ENCODE measurements around the gene KLHL40. TPM values are rescaled to one million over a fixed set of nuclear protein-coding genes. Genes with fewer than 3 reads are reported as not detected.

KLHL40 gene
- total RNA-seq, 4 donors from 2014 or later, result not detected

DNA sequence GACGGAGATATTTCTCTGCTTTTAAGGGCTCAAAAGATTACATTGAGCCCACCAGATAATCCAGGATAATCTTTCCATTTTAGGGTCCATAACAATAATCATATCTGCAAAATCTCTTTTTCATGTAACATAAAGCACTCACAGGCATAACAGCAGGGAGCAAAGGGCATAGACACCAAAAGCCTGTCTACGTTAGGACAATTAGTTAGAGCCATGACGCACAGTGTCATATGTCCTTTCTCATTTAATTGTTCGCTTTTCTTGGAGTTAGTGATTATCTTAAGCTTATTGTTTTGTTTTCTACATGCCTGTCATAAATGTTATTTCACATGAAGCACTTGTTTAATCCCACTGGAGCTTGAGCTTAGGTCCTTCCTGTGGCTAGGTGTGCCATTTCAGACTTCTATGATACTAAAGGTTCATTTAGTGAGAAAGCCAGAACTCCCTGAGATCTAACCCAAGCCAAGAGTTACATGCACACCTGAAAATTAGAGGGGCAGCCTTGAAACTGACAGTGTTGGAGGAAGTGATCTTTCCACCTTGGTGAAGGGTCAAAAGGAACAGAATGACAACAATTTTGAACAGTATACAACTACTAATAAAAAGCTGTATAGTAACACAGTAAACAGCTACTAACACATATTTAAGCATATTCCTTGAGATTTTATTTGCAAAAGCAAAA, 29.0 kb downstream of the KLHL40 start:
- WGBS, result 88% methylated on average over 4 of the region's 4 CpGs

GRCh38 chr3:42717306-42717705, 32.0 kb downstream of the KLHL40 start:
- WGBS, result 88% methylated on average over 6 of the region's 6 CpGs
- TF ChIP-seq, protein P1, sequence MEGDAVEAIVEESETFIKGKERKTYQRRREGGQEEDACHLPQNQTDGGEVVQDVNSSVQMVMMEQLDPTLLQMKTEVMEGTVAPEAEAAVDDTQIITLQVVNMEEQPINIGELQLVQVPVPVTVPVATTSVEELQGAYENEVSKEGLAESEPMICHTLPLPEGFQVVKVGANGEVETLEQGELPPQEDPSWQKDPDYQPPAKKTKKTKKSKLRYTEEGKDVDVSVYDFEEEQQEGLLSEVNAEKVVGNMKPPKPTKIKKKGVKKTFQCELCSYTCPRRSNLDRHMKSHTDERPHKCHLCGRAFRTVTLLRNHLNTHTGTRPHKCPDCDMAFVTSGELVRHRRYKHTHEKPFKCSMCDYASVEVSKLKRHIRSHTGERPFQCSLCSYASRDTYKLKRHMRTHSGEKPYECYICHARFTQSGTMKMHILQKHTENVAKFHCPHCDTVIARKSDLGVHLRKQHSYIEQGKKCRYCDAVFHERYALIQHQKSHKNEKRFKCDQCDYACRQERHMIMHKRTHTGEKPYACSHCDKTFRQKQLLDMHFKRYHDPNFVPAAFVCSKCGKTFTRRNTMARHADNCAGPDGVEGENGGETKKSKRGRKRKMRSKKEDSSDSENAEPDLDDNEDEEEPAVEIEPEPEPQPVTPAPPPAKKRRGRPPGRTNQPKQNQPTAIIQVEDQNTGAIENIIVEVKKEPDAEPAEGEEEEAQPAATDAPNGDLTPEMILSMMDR (IDR thresholded peaks at IDR 0.05), result no peak
- TF ChIP-seq POLR2A (IDR thresholded peaks at IDR 0.05), result no peak
- TF ChIP-seq EP300 (IDR thresholded peaks at IDR 0.05), result no peak
- TF ChIP-seq POLR2AphosphoS5 (IDR thresholded peaks at IDR 0.05), result no peak

More for the DNA sequence above, 29.0 kb downstream of the KLHL40 start:
- Histone ChIP-seq H3K36me3 (no peaks in the 10 kb centered on the region), H3K27ac (no peak overlapping the region), H3K27me3 (peaks cover 3% of the 10 kb centered on the region), H3K4me3 (no peak overlapping the region), H3K4me1 (no peaks in the 10 kb centered on the region), H3K9me3 (no peaks in the 10 kb centered on the region)
- no peak for TF ChIP-seq POLR2A (IDR thresholded peaks at IDR 0.05)
- TF ChIP-seq POLR2AphosphoS5 (IDR thresholded peaks at IDR 0.05), result no peak
- TF ChIP-seq, protein P1 (IDR thresholded peaks at IDR 0.05), result no peak
- TF ChIP-seq EP300 (IDR thresholded peaks at IDR 0.05), result no peak
- no peak for DNase-seq (ENCODE audit: low spot score in 2 of 2)

DNA sequence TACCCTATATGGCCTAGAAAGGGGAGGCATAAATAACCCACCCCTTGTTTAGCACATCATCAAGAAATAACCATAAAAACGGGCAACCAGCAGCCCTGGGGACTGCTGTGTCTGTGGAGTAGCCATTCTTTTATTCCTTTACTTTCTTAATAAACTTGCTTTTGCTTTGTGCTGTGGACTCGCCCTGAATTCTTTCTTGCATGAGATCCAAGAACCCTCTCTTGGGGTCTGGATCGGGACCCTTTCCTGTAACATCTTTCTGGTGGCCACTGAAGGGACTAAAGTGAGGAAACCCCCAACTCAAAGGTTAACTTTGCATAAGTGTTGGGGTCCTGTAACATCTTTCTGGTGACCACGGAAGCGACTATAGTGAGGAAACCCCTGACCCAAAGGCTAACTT, 33.0 kb downstream of the KLHL40 start:
- no peaks in the 10 kb centered on the region for H3K27me3 ChIP-seq
- no peak for DNase-seq (ENCODE audit: low spot score in 2 of 2)
- no peaks in the 10 kb centered on the region for H3K9me3 ChIP-seq
- no peaks in the 10 kb centered on the region for H3K4me1 ChIP-seq
- no peak overlapping the region for H3K27ac ChIP-seq
- 92% methylated on average over 5 of the region's 5 CpGs for WGBS
- no peaks in the 10 kb centered on the region for H3K36me3 ChIP-seq
- TF ChIP-seq EP300 (IDR thresholded peaks at IDR 0.05) (no peak), POLR2AphosphoS5 (IDR thresholded peaks at IDR 0.05) (no peak), POLR2A (IDR thresholded peaks at IDR 0.05) (no peak)
- TF ChIP-seq, protein P1 (IDR thresholded peaks at IDR 0.05), result no peak
- H3K4me3 ChIP-seq, result no peak overlapping the region

More at GRCh38 chr3:42717306-42717705, 32.0 kb downstream of the KLHL40 start:
- no peak for DNase-seq (ENCODE audit: low spot score in 2 of 2)
- Histone ChIP-seq H3K4me1 (no peaks in the 10 kb centered on the region), H3K27ac (no peak overlapping the region), H3K9me3 (no peaks in the 10 kb centered on the region), H3K36me3 (no peaks in the 10 kb centered on the region), H3K4me3 (no peak overlapping the region), H3K27me3 (peaks cover 3% of the 10 kb centered on the region)

- WGBS, result 59% methylated on average over 6 of the region's 6 CpGs
- no peak for DNase-seq (ENCODE audit: low spot score in 2 of 2)
- Histone ChIP-seq H3K4me3 (no peak overlapping the region), H3K27ac (no peak overlapping the region), H3K4me1 (no peaks in the 10 kb centered on the region), H3K36me3 (no peaks in the 10 kb centered on the region), H3K27me3 (no peaks in the 10 kb centered on the region), H3K9me3 (no peaks in the 10 kb centered on the region)
- TF ChIP-seq POLR2A (IDR thresholded peaks at IDR 0.05) (no peak), EP300 (IDR thresholded peaks at IDR 0.05) (no peak), POLR2AphosphoS5 (IDR thresholded peaks at IDR 0.05) (no peak)
- TF ChIP-seq, protein P1 (IDR thresholded peaks at IDR 0.05), result no peak
Observed at GRCh38 chr3:42719002-42719401, 33.7 kb downstream of the KLHL40 start.

- WGBS, result 81% methylated on average over 4 of the region's 4 CpGs
- Histone ChIP-seq H3K36me3 (no peaks in the 10 kb centered on the region), H3K27ac (no peak overlapping the region), H3K9me3 (no peaks in the 10 kb centered on the region), H3K27me3 (no peaks in the 10 kb centered on the region), H3K4me1 (no peaks in the 10 kb centered on the region), H3K4me3 (no peak overlapping the region)
- no peak for TF ChIP-seq EP300 (IDR thresholded peaks at IDR 0.05)
- TF ChIP-seq, protein P1 (IDR thresholded peaks at IDR 0.05), result no peak
- no peak for TF ChIP-seq POLR2A (IDR thresholded peaks at IDR 0.05)
- TF ChIP-seq POLR2AphosphoS5 (IDR thresholded peaks at IDR 0.05), result no peak
- DNase-seq (ENCODE audit: low spot score in 2 of 2), result no peak
Observed at GRCh38 chr3:42720126-42720525, 34.8 kb downstream of the KLHL40 start.

Data from suprapubic skin (tissue), 4 donors.